Stomach (tissue), 4 donors: Measurements from ENCODE around the gene CELF4.

Source experiments
- POLR2A ChIP-seq, 4 donors: fragments of 450-650 bp; IDR thresholded peaks; one replicate each; pipeline ENCODE4 v1.6.1; 2016; ENCODE audit warnings: antibody characterized with exemption in 4 of 4, control low read depth in 2 of 4, mild to moderate bottlenecking in 1 of 4, moderate library complexity in 1 of 4
- POLR2AphosphoS5 ChIP-seq, 3 donors: sonication (generic); formaldehyde crosslinking; IDR thresholded peaks; one replicate each; pipeline ENCODE4 v1.6.1; 2016; ENCODE audit warnings: antibody characterized with exemption in 3 of 3
- TF ChIP-seq, protein P1 (sequence below), 7 experiments: fragments of 450-650 bp in 4 of 7; fragments of 200-600 bp in 3 of 7; sonication (generic) in 3 of 7; IDR thresholded peaks; one replicate each; pipeline ENCODE4 v1.5.1; 2016 to 2019; ENCODE audit warnings: antibody characterized with exemption in 7 of 7, control low read depth in 2 of 7, mild to moderate bottlenecking in 1 of 7

DNA sequence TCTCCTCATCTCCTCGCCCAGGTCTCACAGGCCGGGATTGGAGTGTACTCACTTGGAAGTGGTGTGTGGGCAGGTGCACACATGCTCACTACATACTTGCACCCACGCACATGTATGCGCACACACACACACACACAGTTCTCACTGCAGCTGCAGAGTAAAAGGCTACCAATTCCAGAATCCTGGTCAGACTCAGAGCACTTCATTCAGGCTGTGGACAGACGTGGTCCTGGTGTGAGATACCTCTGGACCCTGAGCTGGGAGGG lies 19.4 kb downstream of the CELF4 start:
- TF ChIP-seq, protein P1, sequence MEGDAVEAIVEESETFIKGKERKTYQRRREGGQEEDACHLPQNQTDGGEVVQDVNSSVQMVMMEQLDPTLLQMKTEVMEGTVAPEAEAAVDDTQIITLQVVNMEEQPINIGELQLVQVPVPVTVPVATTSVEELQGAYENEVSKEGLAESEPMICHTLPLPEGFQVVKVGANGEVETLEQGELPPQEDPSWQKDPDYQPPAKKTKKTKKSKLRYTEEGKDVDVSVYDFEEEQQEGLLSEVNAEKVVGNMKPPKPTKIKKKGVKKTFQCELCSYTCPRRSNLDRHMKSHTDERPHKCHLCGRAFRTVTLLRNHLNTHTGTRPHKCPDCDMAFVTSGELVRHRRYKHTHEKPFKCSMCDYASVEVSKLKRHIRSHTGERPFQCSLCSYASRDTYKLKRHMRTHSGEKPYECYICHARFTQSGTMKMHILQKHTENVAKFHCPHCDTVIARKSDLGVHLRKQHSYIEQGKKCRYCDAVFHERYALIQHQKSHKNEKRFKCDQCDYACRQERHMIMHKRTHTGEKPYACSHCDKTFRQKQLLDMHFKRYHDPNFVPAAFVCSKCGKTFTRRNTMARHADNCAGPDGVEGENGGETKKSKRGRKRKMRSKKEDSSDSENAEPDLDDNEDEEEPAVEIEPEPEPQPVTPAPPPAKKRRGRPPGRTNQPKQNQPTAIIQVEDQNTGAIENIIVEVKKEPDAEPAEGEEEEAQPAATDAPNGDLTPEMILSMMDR (IDR thresholded peaks at IDR 0.05): no peak
- TF ChIP-seq POLR2AphosphoS5 (IDR thresholded peaks at IDR 0.05) (no peak), POLR2A (IDR thresholded peaks at IDR 0.05) (no peak)
